HepG2 (cell line): Measurements from ENCODE around the gene CPT1A. TPM values are rescaled to one million over a fixed set of nuclear protein-coding genes. Genes with fewer than 3 reads are reported as not detected.

ENCODE experiments used
- ATAC-seq: fragments of 200-7000 bp; cut with Tn5 transposase; 3 replicates; pipeline ENCODE4 v1.9.1; 2020; ENCODE audit warnings: mild to moderate bottlenecking, moderate library complexity
- BruUV-seq: library from RNA; stranded (reverse); fragments of 400-500 nt; replicated peaks from 2 replicates; lab custom pipeline; 2021; lab: Mats Ljungman, UMichigan
- CTCF ChIA-PET: fragments of 300-600 bp; formaldehyde crosslinking; extraction: SDS; loops from one replicate; lab custom pipeline; 2021; ENCODE audit warnings: low total read pairs, inconsistent platforms, low intra/inter-chr PET ratio; lab: Yijun Ruan, JAX
- POLR2A ChIA-PET: fragments of 350-600 bp; sonication (Branson Sonifier 250); formaldehyde crosslinking; loops from one replicate; lab custom pipeline; 2020; ENCODE audit warnings: antibody characterized with exemption, inconsistent platforms; lab: Yijun Ruan, JAX
- DNase-seq: peaks from one replicate; pipeline ENCODE4 v3.0.0-alpha.2; 2015; ENCODE audit warnings: low spot score
- FAIRE-seq: peaks from 3 replicates; lab custom pipeline; 2011; peaks lifted over from hg19 to GRCh38; lab: Jason Lieb, UNC
- H2AFZ ChIP-seq: one replicate; pipeline ENCODE4 v1.6.1; 2011; ENCODE audit warnings: low read length, inconsistent platforms
- H3K27ac ChIP-seq: fragments of 300-600 bp; 3 replicates; pipeline ENCODE4 v1.8.0; 2011; ENCODE audit warnings: mixed run types, mild to moderate bottlenecking, mixed read lengths, low read length, inconsistent platforms; ENCODE audit not compliant: insufficient read depth; ENCODE audit errors: extremely low read length
- H3K27me3 ChIP-seq, 2 experiments: fragments of 200-600 bp in 1 of 2; 2 replicates in 1 of 2; 3 replicates in 1 of 2; pipeline versions ENCODE4 v1.6.0 to v1.8.0; 2011; ENCODE audit warnings: low read length in 2 of 2, mild to moderate bottlenecking in 2 of 2, moderate library complexity in 2 of 2, inconsistent platforms in 1 of 2; ENCODE audit not compliant: insufficient read depth in 2 of 2, control insufficient read depth in 1 of 2
- H3K36me3 ChIP-seq, 2 experiments: fragments of 200-600 bp in 1 of 2; replicated peaks in 1 of 2; 2 replicates in 1 of 2; 3 replicates in 1 of 2; pipeline versions ENCODE4 v1.5.1 to v1.8.0; 2011; ENCODE audit warnings: low read length in 2 of 2, inconsistent platforms in 1 of 2; ENCODE audit not compliant: insufficient read depth in 2 of 2, control insufficient read depth in 1 of 2
- H3K4me1 ChIP-seq: 2 replicates; pipeline ENCODE4 v1.5.1; 2012; ENCODE audit warnings: low read length, inconsistent platforms; ENCODE audit not compliant: insufficient read depth
- H3K4me2 ChIP-seq: 2 replicates; pipeline ENCODE4 v1.6.0; 2011; ENCODE audit warnings: low read depth, low read length, inconsistent platforms
- H3K4me3 ChIP-seq, 3 experiments: fragments of 200-600 bp in 1 of 3; sonication (generic), shearing (Covaris generic) in 1 of 3; replicated peaks in 1 of 3; 2 replicates each; pipeline ENCODE4 v1.5.1; 2011 to 2016; ENCODE audit warnings: low read length in 3 of 3, inconsistent platforms in 2 of 3, low read depth in 2 of 3, mild to moderate bottlenecking in 2 of 3, control low read depth in 1 of 3, mixed read lengths in 1 of 3; ENCODE audit not compliant: insufficient read depth in 1 of 3
- H3K79me2 ChIP-seq: one replicate; pipeline ENCODE4 v1.6.1; 2011; ENCODE audit warnings: low read length, inconsistent platforms; ENCODE audit not compliant: insufficient read depth
- H3K9ac ChIP-seq: 2 replicates; pipeline ENCODE4 v1.6.0; 2011; ENCODE audit warnings: mild to moderate bottlenecking, low read depth, low read length, inconsistent platforms; ENCODE audit not compliant: insufficient read depth
- H3K9me3 ChIP-seq: 2 replicates; pipeline ENCODE4 v1.5.1; 2012; ENCODE audit warnings: mild to moderate bottlenecking, low read length
- H4K20me1 ChIP-seq: 2 replicates; pipeline ENCODE4 v1.6.0; 2011; ENCODE audit warnings: inconsistent platforms, mild to moderate bottlenecking, low read length, moderate library complexity; ENCODE audit not compliant: insufficient read depth
- ATF7-NPFF ChIP-seq: sonication (generic); formaldehyde crosslinking; IDR thresholded peaks from 2 replicates; pipeline ENCODE4 v1.8.1; 2023; ENCODE audit warnings: mild to moderate bottlenecking, low read depth, missing genetic modification reagents, moderate library complexity
- HMGA1 ChIP-seq: sonication (generic); formaldehyde crosslinking; conservative IDR thresholded peaks from 2 replicates; pipeline ENCODE4 v1.4.0; 2020; ENCODE audit warnings: missing genetic modification reagents
- IRF1 ChIP-seq: sonication (generic); formaldehyde crosslinking; IDR thresholded peaks from 2 replicates; pipeline ENCODE4 v1.4.0; 2020; ENCODE audit warnings: low read depth, mild to moderate bottlenecking, missing genetic modification reagents
- NFIC ChIP-seq: IDR thresholded peaks from 2 replicates; pipeline ENCODE4 v1.6.1; 2012; ENCODE audit warnings: mild to moderate bottlenecking, low read length, inconsistent platforms
- ZNF274 ChIP-seq: sonication (generic); formaldehyde crosslinking; IDR thresholded peaks from 2 replicates; pipeline ENCODE4 v1.5.1; 2020; ENCODE audit warnings: mild to moderate bottlenecking, missing genetic modification reagents
- ZNF672 ChIP-seq: sonication (generic); formaldehyde crosslinking; IDR thresholded peaks from 2 replicates; pipeline ENCODE4 v1.8.1; 2022; ENCODE audit warnings: missing genetic modification reagents
- WGBS: methylation state at CpG from one replicate; pipeline ENCODE4 v1.1.6; 2017; ENCODE audit warnings: low lambda C conversion rate; 5-methylcytosine and 5-hydroxymethylcytosine counted together
- in situ Hi-C: cut with HindIII; loops from 2 replicates; pipeline ENCODE4 v1.10.0; 2017; ENCODE audit warnings: low pct_unique_long_range_greater_than_20kb; ENCODE audit not compliant: extremely low pct_ligation_motif_present
- intact Hi-C: fragments of 100-400 bp; cut with micrococcal nuclease; formaldehyde crosslinking; loops from one replicate; pipeline ENCODE4 v1.10.0; 2022; ENCODE audit not compliant: unreplicated experiment
- polyA plus RNA-seq, 8 experiments: library from polyadenylated mRNA; depleted of rRNA in 3 of 8; stranded (reverse) in 7 of 8; unstranded in 1 of 8; fragments of >200 nt; fragmentation: Illumina TruSeq in 4 of 8; extraction: Trizol in 4 of 8; gene quantifications; 2 replicates each; pipeline versions ENCODE4 v1.2.1 to v1.2.3, GENCODE V29; 2011 to 2016; ENCODE audit warnings: low read depth in 4 of 8, missing spikeins in 1 of 8, mixed read lengths in 1 of 8; ENCODE audit not compliant: insufficient read depth in 1 of 8
- total RNA-seq, 5 experiments: library from RNA; depleted of rRNA; stranded (reverse); fragments of >200 nt; fragmentation: Illumina TruSeq; extraction: Trizol; gene quantifications; 2 replicates each; pipeline ENCODE4 v1.2.3, GENCODE V29; 2016; ENCODE audit warnings: low read depth in 1 of 5

Gene CPT1A
- total and polyA plus RNA-seq, 2 of the 13 experiments (the other 11 are each of a cell fraction or from before 2014, with no cell fraction given): 7.0 to 7.1 TPM

DNA sequence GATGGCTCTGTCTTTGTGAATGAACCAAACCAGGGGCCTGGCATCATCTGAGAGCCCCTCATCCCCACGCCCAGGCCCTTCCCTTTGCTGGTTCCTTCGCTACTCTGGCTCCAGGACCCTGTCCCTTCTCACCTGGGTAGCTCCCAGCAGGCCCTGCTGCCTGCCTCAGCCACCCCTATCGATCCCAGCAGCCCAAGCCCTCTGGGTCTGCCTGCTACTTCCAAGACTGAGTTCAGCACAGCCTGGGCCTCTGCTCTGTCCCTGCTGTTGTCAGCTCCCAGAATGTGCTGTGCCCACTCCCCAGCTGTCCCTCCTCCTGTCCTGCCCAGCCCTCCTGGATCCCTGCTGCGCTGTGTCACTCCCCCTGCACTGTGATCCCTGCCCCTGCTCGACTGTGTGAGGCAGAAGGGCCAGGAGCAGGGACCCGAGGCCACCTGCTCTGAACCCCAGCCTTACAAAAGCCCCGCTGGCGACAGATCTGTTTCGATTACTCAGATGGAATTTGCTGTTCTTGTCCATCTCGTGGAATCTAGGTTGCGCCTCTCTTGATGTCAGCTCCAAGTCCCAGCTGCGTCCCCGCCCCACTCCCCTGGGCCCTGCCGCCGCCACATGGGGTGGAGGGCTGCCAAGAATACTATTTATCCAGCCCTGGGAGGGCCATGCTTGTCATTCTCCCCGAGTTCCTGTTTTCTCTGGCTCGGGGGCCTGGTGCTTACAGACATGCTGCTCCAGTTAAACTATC is 48.9 kb upstream of the CPT1A start:
- WGBS: 93% methylated on average over 16 of the region's 17 CpGs
- H2AFZ ChIP-seq: no peak overlapping the region
- no peaks in the 10 kb centered on the region for H4K20me1 ChIP-seq
- H3K9me3 ChIP-seq: no peaks in the 10 kb centered on the region
- no peaks in the 10 kb centered on the region for H3K79me2 ChIP-seq
- peak; percentile 38; the same call in 2 of the 3 replicates for ATAC-seq
- no peak overlapping the region for H3K9ac ChIP-seq
- H3K4me3 ChIP-seq: no peak overlapping the region
- H3K27ac ChIP-seq: no peak overlapping the region
- FAIRE-seq: no peak
- BruUV-seq: TSS peak; percentile 28
- no peak overlapping the region for H3K4me2 ChIP-seq
- H3K27me3 ChIP-seq: no peaks in the 10 kb centered on the region
- H3K4me1 ChIP-seq: no peaks in the 10 kb centered on the region
- in situ Hi-C loops: loop anchor here (25.0 kb wide), 1 partner anchor 253 kb away; no protein-coding TSS in a partner anchor
- POLR2A ChIA-PET: interaction anchor here (1.2 kb wide), 1 partner anchor 46 kb away, joined by 4 read pairs; no protein-coding TSS in a partner anchor
- no peak for DNase-seq
- CTCF ChIA-PET: interaction anchor here (1.2 kb wide), 1 partner anchor 65 kb away, joined by 3 read pairs; no protein-coding TSS in a partner anchor
- no peak for TF ChIP-seq ZNF274 (CRISPR knock-in tag)
- no peak for TF ChIP-seq ZNF672 (CRISPR knock-in tag)
- TF ChIP-seq IRF1: no peak
- no peak for TF ChIP-seq HMGA1 (CRISPR knock-in tag)
- no peak for TF ChIP-seq ATF7-NPFF (CRISPR knock-in tag)
- no peak for TF ChIP-seq NFIC
- H3K36me3 ChIP-seq: peaks cover 16 to 33% of the 10 kb centered on the region in 2 experiments; a peak in 4 of 5 replicates
- intact Hi-C loops: no loop called here
